Activated T-helper 2 cell treated with anti-CD3 and anti-CD28 coated beads, Interferon-gamma antibody, Interleukin-2, Interleukin-4, amounts not matched to agents 10 μg/mL and 5 μg/mL and 100 μg/mL, durations not matched to agents 14 hours and 24 hours and 36 hours (primary cell): ENCODE measurements around the gene ORAI3. TPM values are rescaled to one million over a fixed set of nuclear protein-coding genes. Genes with fewer than 3 reads are reported as not detected.

Experiments used
- DNase-seq: peaks from one replicate; pipeline ENCODE4 v3.0.0; 2021; ENCODE audit warnings: low spot score
- H3K27ac Mint-ChIP-seq: one replicate; pipeline ENCODE4 v1.8.0; 2021; ENCODE audit warnings: mixed read lengths
- H3K27me3 Mint-ChIP-seq: one replicate; pipeline ENCODE4 v1.8.0; 2021; ENCODE audit warnings: low read depth, mixed read lengths
- H3K36me3 Mint-ChIP-seq: one replicate; pipeline ENCODE4 v1.8.0; 2021; ENCODE audit warnings: low read depth, mixed read lengths
- H3K4me1 Mint-ChIP-seq: one replicate; pipeline ENCODE4 v1.8.0; 2021; ENCODE audit warnings: low read depth, mixed read lengths
- H3K4me3 Mint-ChIP-seq: one replicate; pipeline ENCODE4 v1.8.0; 2021; ENCODE audit warnings: low read depth, mild to moderate bottlenecking, moderate library complexity, mixed read lengths
- H3K9me3 Mint-ChIP-seq: one replicate; pipeline ENCODE4 v1.8.0; 2021; ENCODE audit warnings: mixed read lengths
- intact Hi-C: fragments of 100-400 bp; cut with micrococcal nuclease; formaldehyde crosslinking; loops from one replicate; pipeline ENCODE4 v1.15.1; 2023
- total RNA-seq: library from RNA; stranded (reverse); gene quantifications from 2 replicates; pipeline ENCODE4 v1.2.3, GENCODE V29; 2022

The ORAI3 gene
- total RNA-seq, 1 donor from 2014 or later: 17.4 TPM

GRCh38 chr16:30941600-30942425, 7.1 kb upstream of the ORAI3 start:
- no peaks in the 10 kb centered on the region for H3K9me3 Mint-ChIP-seq
- H3K27ac Mint-ChIP-seq: peak overlapping the region; percentile 69
- intact Hi-C loops: loop anchor here (1.0 kb wide), 3 partner anchors 20 to 98 kb away; no protein-coding TSS in a partner anchor
- H3K36me3 Mint-ChIP-seq: peaks cover 46% of the 10 kb centered on the region
- H3K27me3 Mint-ChIP-seq: no peaks in the 10 kb centered on the region
- H3K4me3 Mint-ChIP-seq: peak overlapping the region; percentile 60
- H3K4me1 Mint-ChIP-seq: peaks cover 23% of the 10 kb centered on the region
- DNase-seq: peak; percentile 70

- peaks cover 20% of the 10 kb centered on the region for H3K4me1 Mint-ChIP-seq
- peak overlapping the region; percentile 55 for H3K27ac Mint-ChIP-seq
- peak overlapping the region; percentile 60 for H3K4me3 Mint-ChIP-seq
- H3K9me3 Mint-ChIP-seq: no peaks in the 10 kb centered on the region
- intact Hi-C loops: loop anchor here (1.0 kb wide), 3 partner anchors 20 to 98 kb away; no protein-coding TSS in a partner anchor
- H3K27me3 Mint-ChIP-seq: no peaks in the 10 kb centered on the region
- peaks cover 46% of the 10 kb centered on the region for H3K36me3 Mint-ChIP-seq
- no peak for DNase-seq
Measured at GRCh38 chr16:30942426-30942806, 6.5 kb upstream of the ORAI3 start.

DNA sequence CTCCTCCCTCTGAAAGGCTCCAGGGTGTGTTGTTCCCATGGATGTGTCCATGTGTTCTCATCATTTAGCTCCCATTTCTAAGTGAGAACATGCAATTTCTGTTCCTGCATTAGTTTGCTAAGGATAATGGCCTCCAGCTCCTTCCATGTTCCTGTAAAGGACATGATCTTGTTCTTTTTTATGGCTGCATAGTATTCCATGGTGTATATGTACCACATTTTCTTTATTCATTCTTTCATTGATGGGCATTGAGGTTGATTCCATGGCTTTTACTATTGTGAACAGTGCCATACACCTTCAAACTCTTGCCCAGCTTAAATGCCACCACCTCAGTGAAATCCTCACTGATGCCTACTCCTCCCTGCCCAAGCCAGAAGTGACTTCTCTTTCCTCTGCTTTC, 4.5 kb upstream of the ORAI3 start:
- Mint-ChIP-seq H3K27ac (no peak overlapping the region), H3K4me1 (peaks cover 14% of the 10 kb centered on the region), H3K36me3 (peaks cover 43% of the 10 kb centered on the region), H3K9me3 (no peaks in the 10 kb centered on the region), H3K27me3 (no peaks in the 10 kb centered on the region), H3K4me3 (no peak overlapping the region)
- intact Hi-C loops: no loop called here
- no peak for DNase-seq

GRCh38 chr16:30946671-30947540, 2.0 kb upstream of the ORAI3 start:
- Mint-ChIP-seq H3K4me1 (peaks cover 21% of the 10 kb centered on the region), H3K9me3 (no peaks in the 10 kb centered on the region), H3K27me3 (no peaks in the 10 kb centered on the region), H3K27ac (no peak overlapping the region), H3K4me3 (peak overlapping the region; percentile 24), H3K36me3 (peaks cover 33% of the 10 kb centered on the region)
- intact Hi-C loops: no loop called here
- DNase-seq: no peak

DNA sequence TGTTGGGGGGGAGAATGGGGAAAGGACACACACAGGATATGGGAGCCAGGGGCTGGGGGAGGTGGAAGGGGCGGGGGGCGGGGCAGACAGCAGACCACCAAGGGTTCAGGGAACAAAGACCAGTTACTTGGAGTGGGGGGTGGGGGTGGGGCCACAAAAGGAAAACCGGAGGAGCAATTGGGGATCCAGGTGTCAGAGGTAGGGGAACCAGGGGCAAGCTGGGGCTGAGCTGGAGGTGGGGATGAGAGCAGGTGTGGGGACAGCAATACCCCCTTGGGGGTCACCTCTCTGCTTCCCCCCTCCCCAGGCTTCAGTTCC, 1.4 kb upstream of the ORAI3 start:
- no peaks in the 10 kb centered on the region for H3K27me3 Mint-ChIP-seq

GRCh38 chr16:30947859-30948666, 805 bp upstream of the ORAI3 start:
- no peak for DNase-seq
- intact Hi-C loops: no loop called here

More for the DNA sequence above, 1.4 kb upstream of the ORAI3 start:
- peaks cover 27% of the 10 kb centered on the region for H3K36me3 Mint-ChIP-seq
- no peak overlapping the region for H3K27ac Mint-ChIP-seq
- peaks cover 16% of the 10 kb centered on the region for H3K4me1 Mint-ChIP-seq
- no peak for DNase-seq
- H3K9me3 Mint-ChIP-seq: no peaks in the 10 kb centered on the region
- peak overlapping the region; percentile 5 for H3K4me3 Mint-ChIP-seq
- intact Hi-C loops: no loop called here

DNA sequence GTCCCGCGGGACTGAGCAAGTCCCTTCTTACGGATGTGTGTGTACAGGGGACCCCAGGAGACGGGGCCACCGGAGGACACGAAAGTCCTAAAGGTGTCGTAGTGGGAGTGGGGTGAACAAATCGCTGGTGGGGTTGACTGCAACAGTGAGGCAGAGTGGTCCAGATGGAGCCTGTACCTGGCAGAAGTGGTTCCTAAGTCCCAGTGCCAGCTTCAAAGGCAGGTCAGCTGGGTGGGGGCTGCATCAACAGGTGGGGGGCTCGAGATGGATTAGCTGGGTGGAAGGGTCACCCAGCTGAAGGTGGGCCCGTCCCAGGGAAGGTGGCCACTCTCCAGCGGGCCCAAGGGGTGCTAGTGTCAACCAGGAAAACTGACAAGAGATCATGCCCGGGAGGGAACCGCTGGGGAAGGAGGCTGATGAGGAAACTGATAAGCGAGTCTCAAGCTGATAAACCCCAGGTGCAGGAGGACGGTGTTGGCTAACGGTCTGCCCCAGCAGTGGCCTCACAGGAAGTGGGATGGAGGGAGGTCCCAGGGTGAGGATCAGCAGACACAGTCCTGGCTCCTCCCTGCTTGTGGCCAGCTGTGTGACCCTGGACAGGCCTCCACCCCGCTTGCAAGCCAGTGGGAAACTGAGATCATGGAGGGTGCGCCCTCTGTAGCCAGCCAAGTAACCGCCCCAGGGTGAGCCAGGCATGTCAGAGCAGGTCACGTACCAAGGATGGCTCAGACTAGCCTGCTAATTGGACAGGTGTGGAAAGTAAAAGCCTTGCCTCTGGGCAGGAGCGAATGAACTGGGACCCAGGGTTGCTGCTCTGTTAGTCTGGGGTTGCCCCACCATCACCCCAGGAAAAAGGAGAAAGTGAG, 1.0 kb downstream of the ORAI3 start:
- peak; percentile 59 for DNase-seq
- intact Hi-C loops: loop anchor here (10.0 kb wide), 1 partner anchor 235 kb away; the partner anchor contains the start of gene FUS
- H3K36me3 Mint-ChIP-seq: peaks cover 14% of the 10 kb centered on the region
- H3K4me1 Mint-ChIP-seq: peaks cover 12% of the 10 kb centered on the region
- no peaks in the 10 kb centered on the region for H3K9me3 Mint-ChIP-seq
- peak overlapping the region; percentile 80 for H3K27ac Mint-ChIP-seq
- no peaks in the 10 kb centered on the region for H3K27me3 Mint-ChIP-seq
- H3K4me3 Mint-ChIP-seq: peak overlapping the region; percentile 87

More at GRCh38 chr16:30947859-30948666, 805 bp upstream of the ORAI3 start:
- H3K36me3 Mint-ChIP-seq: peaks cover 21% of the 10 kb centered on the region
- H3K9me3 Mint-ChIP-seq: no peaks in the 10 kb centered on the region
- no peak overlapping the region for H3K27ac Mint-ChIP-seq
- H3K4me3 Mint-ChIP-seq: peak overlapping the region; percentile 5
- peaks cover 12% of the 10 kb centered on the region for H3K4me1 Mint-ChIP-seq
- no peaks in the 10 kb centered on the region for H3K27me3 Mint-ChIP-seq

DNA sequence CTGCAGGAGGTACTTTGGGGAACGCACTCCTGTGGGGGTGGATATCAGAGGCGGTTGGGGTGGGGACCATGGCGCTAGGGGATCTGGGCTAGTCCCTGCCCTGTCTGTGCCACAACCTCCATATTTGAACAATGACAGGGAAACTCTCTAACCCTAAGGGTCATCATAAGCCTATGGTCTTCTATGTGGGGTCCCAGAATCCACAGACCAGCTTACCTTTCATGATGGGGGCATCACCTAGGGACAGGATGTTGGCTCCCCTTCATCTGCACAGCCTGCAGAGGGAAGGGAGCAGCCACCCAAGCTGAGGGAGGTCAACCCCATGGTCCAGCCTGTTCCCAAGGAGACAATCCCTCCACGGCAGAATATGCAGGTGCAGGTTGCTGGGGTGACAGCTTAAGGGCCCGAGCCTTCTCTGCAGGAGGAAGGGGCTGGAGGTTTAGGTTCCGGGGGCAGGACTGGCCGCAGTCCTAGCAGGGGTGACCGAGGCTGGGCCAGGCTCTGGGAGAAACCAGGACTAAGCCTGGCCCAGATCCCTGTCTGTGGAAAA, 1.7 kb downstream of the ORAI3 start:
- Mint-ChIP-seq H3K27ac (peak overlapping the region; percentile 80), H3K4me1 (peaks cover 12% of the 10 kb centered on the region), H3K27me3 (no peaks in the 10 kb centered on the region), H3K4me3 (peak overlapping the region; percentile 87), H3K36me3 (peaks cover 14% of the 10 kb centered on the region), H3K9me3 (no peaks in the 10 kb centered on the region)
- intact Hi-C loops: loop anchor here (10.0 kb wide), 1 partner anchor 234 kb away; the partner anchor contains the start of gene FUS
- no peak for DNase-seq

- Mint-ChIP-seq H3K27me3 (no peaks in the 10 kb centered on the region), H3K9me3 (no peaks in the 10 kb centered on the region), H3K4me3 (peak overlapping the region; percentile 13), H3K27ac (no peak overlapping the region), H3K4me1 (peaks cover 14% of the 10 kb centered on the region), H3K36me3 (peaks cover 16% of the 10 kb centered on the region)
- intact Hi-C loops: loop anchor here (10.0 kb wide), 1 partner anchor 234 kb away; the partner anchor contains the start of gene FUS
- DNase-seq: no peak
Measured at GRCh38 chr16:30951193-30951592, 2.3 kb downstream of the ORAI3 start.

DNA sequence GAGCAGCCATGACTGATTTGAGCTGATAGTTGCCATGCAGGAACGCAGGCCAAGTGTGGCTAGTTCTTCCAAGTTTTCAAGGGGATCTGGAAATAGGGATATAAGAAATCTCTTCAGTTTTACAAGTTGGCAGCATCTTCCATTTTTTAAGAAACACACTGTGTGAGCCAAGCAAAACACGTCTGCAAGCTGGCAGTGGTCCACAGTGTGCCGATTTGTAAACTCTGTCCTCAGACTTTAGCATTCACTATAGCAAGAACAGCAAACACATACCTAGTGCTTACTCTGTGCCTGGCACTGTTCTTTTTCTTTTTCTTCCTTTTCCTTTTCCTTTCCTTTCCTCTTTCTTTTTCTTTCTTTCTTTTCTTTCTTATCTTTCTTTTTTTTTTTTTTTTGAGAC, 2.9 kb downstream of the ORAI3 start:
- intact Hi-C loops: loop anchor here (10.0 kb wide), 1 partner anchor 233 kb away; the partner anchor contains the start of gene FUS
- no peaks in the 10 kb centered on the region for H3K27me3 Mint-ChIP-seq

GRCh38 chr16:30953111-30953510, 4.2 kb downstream of the ORAI3 start:
- Mint-ChIP-seq H3K4me3 (no peak overlapping the region), H3K9me3 (no peaks in the 10 kb centered on the region), H3K27me3 (no peaks in the 10 kb centered on the region), H3K4me1 (peaks cover 18% of the 10 kb centered on the region), H3K27ac (no peak overlapping the region), H3K36me3 (peaks cover 10% of the 10 kb centered on the region)
- no peak for DNase-seq
- intact Hi-C loops: loop anchor here (10.0 kb wide), 1 partner anchor 232 kb away; the partner anchor contains the start of gene FUS

More for the DNA sequence above, 2.9 kb downstream of the ORAI3 start:
- peak overlapping the region; percentile 21 for H3K4me3 Mint-ChIP-seq
- H3K27ac Mint-ChIP-seq: no peak overlapping the region
- H3K36me3 Mint-ChIP-seq: peaks cover 15% of the 10 kb centered on the region
- H3K9me3 Mint-ChIP-seq: no peaks in the 10 kb centered on the region
- no peak for DNase-seq
- peaks cover 18% of the 10 kb centered on the region for H3K4me1 Mint-ChIP-seq
